Measurements from ENCODE around the gene TXNDC17. TPM values are rescaled to one million over a fixed set of nuclear protein-coding genes. Genes with fewer than 3 reads are reported as not detected.

Gene TXNDC17
- total and polyA plus RNA-seq, 9 of the 15 experiments (the other 6 are each of a cell fraction or from before 2014, with no cell fraction given): 108 to 759 (median 179) TPM

GRCh38 chr17:6651919-6652452 lies 11.1 kb downstream of the TXNDC17 start (continued):
- TF ChIP-seq, protein P1, sequence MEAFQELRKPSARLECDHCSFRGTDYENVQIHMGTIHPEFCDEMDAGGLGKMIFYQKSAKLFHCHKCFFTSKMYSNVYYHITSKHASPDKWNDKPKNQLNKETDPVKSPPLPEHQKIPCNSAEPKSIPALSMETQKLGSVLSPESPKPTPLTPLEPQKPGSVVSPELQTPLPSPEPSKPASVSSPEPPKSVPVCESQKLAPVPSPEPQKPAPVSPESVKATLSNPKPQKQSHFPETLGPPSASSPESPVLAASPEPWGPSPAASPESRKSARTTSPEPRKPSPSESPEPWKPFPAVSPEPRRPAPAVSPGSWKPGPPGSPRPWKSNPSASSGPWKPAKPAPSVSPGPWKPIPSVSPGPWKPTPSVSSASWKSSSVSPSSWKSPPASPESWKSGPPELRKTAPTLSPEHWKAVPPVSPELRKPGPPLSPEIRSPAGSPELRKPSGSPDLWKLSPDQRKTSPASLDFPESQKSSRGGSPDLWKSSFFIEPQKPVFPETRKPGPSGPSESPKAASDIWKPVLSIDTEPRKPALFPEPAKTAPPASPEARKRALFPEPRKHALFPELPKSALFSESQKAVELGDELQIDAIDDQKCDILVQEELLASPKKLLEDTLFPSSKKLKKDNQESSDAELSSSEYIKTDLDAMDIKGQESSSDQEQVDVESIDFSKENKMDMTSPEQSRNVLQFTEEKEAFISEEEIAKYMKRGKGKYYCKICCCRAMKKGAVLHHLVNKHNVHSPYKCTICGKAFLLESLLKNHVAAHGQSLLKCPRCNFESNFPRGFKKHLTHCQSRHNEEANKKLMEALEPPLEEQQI (IDR thresholded peaks at IDR 0.05): no peak
- TF ChIP-seq, protein P2, sequence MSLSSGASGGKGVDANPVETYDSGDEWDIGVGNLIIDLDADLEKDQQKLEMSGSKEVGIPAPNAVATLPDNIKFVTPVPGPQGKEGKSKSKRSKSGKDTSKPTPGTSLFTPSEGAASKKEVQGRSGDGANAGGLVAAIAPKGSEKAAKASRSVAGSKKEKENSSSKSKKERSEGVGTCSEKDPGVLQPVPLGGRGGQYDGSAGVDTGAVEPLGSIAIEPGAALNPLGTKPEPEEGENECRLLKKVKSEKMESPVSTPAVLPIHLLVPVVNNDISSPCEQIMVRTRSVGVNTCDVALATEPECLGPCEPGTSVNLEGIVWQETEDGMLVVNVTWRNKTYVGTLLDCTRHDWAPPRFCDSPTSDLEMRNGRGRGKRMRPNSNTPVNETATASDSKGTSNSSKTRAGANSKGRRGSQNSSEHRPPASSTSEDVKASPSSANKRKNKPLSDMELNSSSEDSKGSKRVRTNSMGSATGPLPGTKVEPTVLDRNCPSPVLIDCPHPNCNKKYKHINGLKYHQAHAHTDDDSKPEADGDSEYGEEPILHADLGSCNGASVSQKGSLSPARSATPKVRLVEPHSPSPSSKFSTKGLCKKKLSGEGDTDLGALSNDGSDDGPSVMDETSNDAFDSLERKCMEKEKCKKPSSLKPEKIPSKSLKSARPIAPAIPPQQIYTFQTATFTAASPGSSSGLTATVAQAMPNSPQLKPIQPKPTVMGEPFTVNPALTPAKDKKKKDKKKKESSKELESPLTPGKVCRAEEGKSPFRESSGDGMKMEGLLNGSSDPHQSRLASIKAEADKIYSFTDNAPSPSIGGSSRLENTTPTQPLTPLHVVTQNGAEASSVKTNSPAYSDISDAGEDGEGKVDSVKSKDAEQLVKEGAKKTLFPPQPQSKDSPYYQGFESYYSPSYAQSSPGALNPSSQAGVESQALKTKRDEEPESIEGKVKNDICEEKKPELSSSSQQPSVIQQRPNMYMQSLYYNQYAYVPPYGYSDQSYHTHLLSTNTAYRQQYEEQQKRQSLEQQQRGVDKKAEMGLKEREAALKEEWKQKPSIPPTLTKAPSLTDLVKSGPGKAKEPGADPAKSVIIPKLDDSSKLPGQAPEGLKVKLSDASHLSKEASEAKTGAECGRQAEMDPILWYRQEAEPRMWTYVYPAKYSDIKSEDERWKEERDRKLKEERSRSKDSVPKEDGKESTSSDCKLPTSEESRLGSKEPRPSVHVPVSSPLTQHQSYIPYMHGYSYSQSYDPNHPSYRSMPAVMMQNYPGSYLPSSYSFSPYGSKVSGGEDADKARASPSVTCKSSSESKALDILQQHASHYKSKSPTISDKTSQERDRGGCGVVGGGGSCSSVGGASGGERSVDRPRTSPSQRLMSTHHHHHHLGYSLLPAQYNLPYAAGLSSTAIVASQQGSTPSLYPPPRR (CRISPR knock-in tag; IDR thresholded peaks at IDR 0.05; ENCODE audit: borderline replicate concordance): no peak
- no peak for TF ChIP-seq ZBED1 (IDR thresholded peaks at IDR 0.05)

Data from K562 (cell line).